Measurements from ENCODE around the gene CHST10.
"Not testable (repeated sequence)": the region's sequence is repeated elsewhere in the genome, so short reads cannot be mapped to it uniquely, and the experiment has no call there.

Gene CHST10

DNA sequence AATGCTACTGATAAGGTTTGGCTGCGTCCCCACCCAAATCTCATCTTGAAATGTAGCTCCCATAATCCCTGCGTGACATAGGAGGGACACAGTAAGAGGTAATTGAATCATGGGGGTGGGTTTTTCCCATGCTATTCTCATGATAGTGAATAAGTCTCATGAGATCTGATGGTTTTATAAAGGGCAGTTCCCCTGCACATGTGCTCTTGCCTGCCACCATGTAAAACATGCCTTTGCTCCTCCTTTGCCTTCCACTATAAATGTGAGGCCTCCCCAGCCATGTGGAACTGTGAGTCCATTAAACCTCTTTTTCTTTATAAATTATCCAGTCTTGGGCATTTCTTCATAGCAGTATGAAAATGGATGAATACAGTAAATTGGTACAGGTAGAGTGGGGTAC lies 75.0 kb downstream of the CHST10 start:
- not testable (repeated sequence) for H3K36me3 ChIP-seq (ENCODE audit: control insufficient read depth, insufficient read depth, low read length); H3K27ac ChIP-seq (ENCODE audit: low read depth, low read length)

More for the DNA sequence above, 75.0 kb downstream of the CHST10 start:
- H3K27me3 ChIP-seq (ENCODE audit: control insufficient read depth, insufficient read depth, low read length); H3K4me1 ChIP-seq (ENCODE audit: control insufficient read depth, insufficient read depth, low read length); H3K4me3 ChIP-seq (ENCODE audit: low read length); H3K9ac ChIP-seq (ENCODE audit: low read length): not testable (repeated sequence)
